CD14-positive monocyte (primary cell): ENCODE measurements around the gene ZNF536. TPM values are rescaled to one million over a fixed set of nuclear protein-coding genes. Genes with fewer than 3 reads are reported as not detected.

ENCODE experiments used
- DNase-seq, 3 donors: peaks; one replicate each; pipeline ENCODE4 v3.0.0-alpha.2; 2011 to 2022
- H2AFZ ChIP-seq: 2 replicates; pipeline ENCODE4 v1.6.0; 2012; ENCODE audit warnings: mild to moderate bottlenecking, low read depth, low read length, inconsistent platforms; ENCODE audit not compliant: insufficient read depth, poor library complexity, severe bottlenecking
- H3K27ac ChIP-seq, 2 donors: 1 replicate in 1 of 2; 2 replicates in 1 of 2; pipeline ENCODE4 v1.5.1; 2012 to 2013; ENCODE audit warnings: low read length in 2 of 2, control low read depth in 1 of 2, inconsistent platforms in 1 of 2, low read depth in 1 of 2, mild to moderate bottlenecking in 1 of 2
- H3K27me3 ChIP-seq, 2 donors: one replicate each; pipeline versions ENCODE4 v1.6.0 to v1.6.1; 2011 to 2013; ENCODE audit warnings: low read length in 2 of 2; ENCODE audit not compliant: control insufficient read depth in 2 of 2, insufficient read depth in 2 of 2
- H3K36me3 ChIP-seq, 2 donors: replicated peaks in 1 of 2; 1 replicate in 1 of 2; 2 replicates in 1 of 2; pipeline versions ENCODE4 v1.5.1 to v1.6.1; 2012 to 2013; ENCODE audit warnings: low read length in 2 of 2, control low read depth in 1 of 2, inconsistent platforms in 1 of 2, mild to moderate bottlenecking in 1 of 2; ENCODE audit not compliant: insufficient read depth in 2 of 2, control insufficient read depth in 1 of 2
- H3K4me1 ChIP-seq, 2 donors: 1 replicate in 1 of 2; 2 replicates in 1 of 2; pipeline versions ENCODE4 v1.5.1 to v1.6.1; 2012 to 2013; ENCODE audit warnings: low read length in 2 of 2, control low read depth in 1 of 2, inconsistent platforms in 1 of 2, mild to moderate bottlenecking in 1 of 2, moderate library complexity in 1 of 2; ENCODE audit not compliant: insufficient read depth in 2 of 2, control insufficient read depth in 1 of 2
- H3K4me2 ChIP-seq: replicated peaks from 2 replicates; pipeline ENCODE3; 2012; ENCODE audit warnings: low read length, moderate library complexity, mild to moderate bottlenecking; ENCODE audit not compliant: poor library complexity, severe bottlenecking; ENCODE audit errors: extremely low read depth
- H3K4me3 ChIP-seq, 3 experiments: fragments of 200-600 bp in 1 of 3; sonication (generic) in 1 of 3; replicated peaks in 1 of 3; 1 replicate in 2 of 3; 2 replicates in 1 of 3; pipeline ENCODE4 v1.5.1; 2011 to 2013; ENCODE audit warnings: low read length in 3 of 3, mild to moderate bottlenecking in 3 of 3, control low read depth in 2 of 3, low read depth in 2 of 3, inconsistent platforms in 1 of 3, moderate library complexity in 1 of 3
- H3K79me2 ChIP-seq: 2 replicates; pipeline ENCODE4 v1.6.0; 2012; ENCODE audit warnings: mild to moderate bottlenecking, control low read depth, inconsistent platforms, low read length, moderate library complexity; ENCODE audit not compliant: insufficient read depth
- H3K9ac ChIP-seq: 2 replicates; pipeline ENCODE4 v1.6.0; 2017; ENCODE audit warnings: low read length, mild to moderate bottlenecking; ENCODE audit not compliant: insufficient read depth, poor library complexity, severe bottlenecking
- H3K9me3 ChIP-seq, 2 donors: replicated peaks in 1 of 2; 1 replicate in 1 of 2; 2 replicates in 1 of 2; pipeline versions ENCODE4 v1.5.1 to v1.6.1; 2012 to 2013; ENCODE audit warnings: low read length in 2 of 2, control low read depth in 1 of 2; ENCODE audit not compliant: control insufficient read depth in 1 of 2, insufficient read depth in 1 of 2
- H4K20me1 ChIP-seq: 2 replicates; pipeline ENCODE4 v1.6.0; 2012; ENCODE audit warnings: mild to moderate bottlenecking, low read length, control low read depth, moderate library complexity; ENCODE audit not compliant: insufficient read depth
- H3K27ac Mint-ChIP-seq, 7 donors: one replicate each; pipeline ENCODE4 v1.8.0; 2020; ENCODE audit warnings: mild to moderate bottlenecking in 7 of 7, mixed read lengths in 7 of 7, moderate library complexity in 6 of 7, inconsistent platforms in 2 of 7
- H3K27me3 Mint-ChIP-seq, 3 donors: one replicate each; pipeline ENCODE4 v1.8.0; 2021 to 2022; ENCODE audit warnings: low read depth in 3 of 3, mild to moderate bottlenecking in 3 of 3, mixed read lengths in 3 of 3, moderate library complexity in 3 of 3, inconsistent platforms in 1 of 3
- H3K36me3 Mint-ChIP-seq, 2 donors: one replicate each; pipeline ENCODE4 v1.8.0; 2020; ENCODE audit warnings: mixed read lengths in 2 of 2, inconsistent platforms in 1 of 2, mild to moderate bottlenecking in 1 of 2
- H3K4me1 Mint-ChIP-seq: one replicate; pipeline ENCODE4 v1.8.0; 2020; ENCODE audit warnings: mild to moderate bottlenecking, mixed read lengths
- H3K4me3 Mint-ChIP-seq, 2 donors: one replicate each; pipeline ENCODE4 v1.8.0; 2020; ENCODE audit warnings: mild to moderate bottlenecking in 2 of 2, mixed read lengths in 2 of 2, moderate library complexity in 1 of 2
- H3K9me3 Mint-ChIP-seq, 7 donors: one replicate each; pipeline ENCODE4 v1.8.0; 2020 to 2022; ENCODE audit warnings: mixed read lengths in 7 of 7, mild to moderate bottlenecking in 6 of 7, moderate library complexity in 6 of 7, inconsistent platforms in 2 of 7
- CTCF ChIP-seq: fragments of 200-600 bp; IDR thresholded peaks from one replicate; pipeline ENCODE4 v1.8.0; 2022; ENCODE audit warnings: antibody characterized with exemption, mild to moderate bottlenecking
- WGBS: methylation state at CpG from one replicate; pipeline ENCODE4 v1.1.5; 2013; ENCODE audit warnings: missing lambda C conversion rate; ENCODE audit not compliant: insufficient coverage; 5-methylcytosine and 5-hydroxymethylcytosine counted together
- intact Hi-C, 2 donors: fragments of 100-400 bp; cut with micrococcal nuclease; formaldehyde crosslinking; loops; one replicate each; pipeline versions ENCODE4 v1.15.0 to v1.15.1; 2023
- polyA plus RNA-seq, 3 donors: library from polyadenylated mRNA; depleted of rRNA in 1 of 3; unstranded in 2 of 3; stranded (reverse) in 1 of 3; fragments of 300-500 nt in 2 of 3; fragments of >200 nt in 1 of 3; fragmentation: Illumina TruSeq in 2 of 3; gene quantifications; 1 replicate in 2 of 3; 2 replicates in 1 of 3; pipeline ENCODE4 v1.2.3, GENCODE V29; 2012 to 2021

Gene ZNF536
- polyA plus RNA-seq, 3 donors, result not detected

- TF ChIP-seq CTCF, result no peak
- Histone ChIP-seq H4K20me1 (no peaks in the 10 kb centered on the region), H3K36me3 (no peaks in the 10 kb centered on the region), H2AFZ (no peak overlapping the region), H3K27ac (no peak overlapping the region), H3K9ac (no peak overlapping the region), H3K4me3 (no peak overlapping the region), H3K4me2 (no peak overlapping the region), H3K4me1 (no peaks in the 10 kb centered on the region), H3K27me3 (no peaks in the 10 kb centered on the region), H3K79me2 (no peaks in the 10 kb centered on the region), H3K9me3 (no peaks in the 10 kb centered on the region)
- Mint-ChIP-seq H3K9me3 (peaks cover 0 to 3% (median 0%) of the 10 kb centered on the region in 7 donors), H3K36me3 (no peaks in the 10 kb centered on the region), H3K27ac (no peak overlapping the region), H3K27me3 (peaks cover 2 to 5% (median 4%) of the 10 kb centered on the region in 3 donors), H3K4me3 (no peak overlapping the region), H3K4me1 (no peaks in the 10 kb centered on the region)
- DNase-seq, result no peak
- whole genome bisulfite sequencing, result 66% methylated on average over 3 of the region's 4 CpGs
- intact Hi-C loops, result no loop called here
Measured at GRCh38 chr19:30522341-30522740, 150.2 kb downstream of the ZNF536 start.

- H4K20me1 ChIP-seq, result no peaks in the 10 kb centered on the region
- no peak for DNase-seq
- H3K27me3 Mint-ChIP-seq, result peaks cover 2 to 5% (median 4%) of the 10 kb centered on the region in 3 donors
- no peaks in the 10 kb centered on the region for H3K9me3 ChIP-seq
- no peaks in the 10 kb centered on the region for H3K79me2 ChIP-seq
- H3K4me1 Mint-ChIP-seq, result no peaks in the 10 kb centered on the region
- no peak overlapping the region for H3K9ac ChIP-seq
- H3K4me1 ChIP-seq, result no peaks in the 10 kb centered on the region
- no peak overlapping the region for H3K27ac Mint-ChIP-seq
- WGBS, result 82% methylated on average over 3 of the region's 10 CpGs
- H3K4me2 ChIP-seq, result no peak overlapping the region
- H2AFZ ChIP-seq, result no peak overlapping the region
- peaks cover 0 to 4% (median 0%) of the 10 kb centered on the region in 7 donors for H3K9me3 Mint-ChIP-seq
- H3K36me3 Mint-ChIP-seq, result no peaks in the 10 kb centered on the region
- no peak overlapping the region for H3K27ac ChIP-seq
- no peak for TF ChIP-seq CTCF
- no peak overlapping the region for H3K4me3 Mint-ChIP-seq
- H3K27me3 ChIP-seq, result no peaks in the 10 kb centered on the region
- H3K36me3 ChIP-seq, result no peaks in the 10 kb centered on the region
- intact Hi-C loops, result no loop called here
- H3K4me3 ChIP-seq, result no peak overlapping the region
Measured at GRCh38 chr19:30523791-30524190, 151.6 kb downstream of the ZNF536 start.
